GM21515 (cell line): Measurements from ENCODE around the gene RBM45.
"Not testable (repeated sequence)": the region's sequence is repeated elsewhere in the genome, so short reads cannot be mapped to it uniquely, and the experiment has no call there.

Experiments
- ATAC-seq: cut with Tn5 transposase; IDR thresholded peaks from one replicate; pipeline ENCODE4 v1.9.1; 2021; ENCODE audit not compliant: unreplicated experiment

Gene RBM45

GRCh38 chr2:178112202-178113152 is at the start of gene RBM45:
Gene RBM45 (plus strand): TSS chr2:178112437. CDS start chr2:178112547, 110 bp downstream.
- ATAC-seq: peak; percentile 91

- ATAC-seq: no peak
These were observed 45.9 kb upstream of the RBM45 start for GRCh38 chr2:178066324-178066723.

GRCh38 chr2:178066890-178067669 is 45.2 kb upstream of the RBM45 start:
- no peak for ATAC-seq

DNA sequence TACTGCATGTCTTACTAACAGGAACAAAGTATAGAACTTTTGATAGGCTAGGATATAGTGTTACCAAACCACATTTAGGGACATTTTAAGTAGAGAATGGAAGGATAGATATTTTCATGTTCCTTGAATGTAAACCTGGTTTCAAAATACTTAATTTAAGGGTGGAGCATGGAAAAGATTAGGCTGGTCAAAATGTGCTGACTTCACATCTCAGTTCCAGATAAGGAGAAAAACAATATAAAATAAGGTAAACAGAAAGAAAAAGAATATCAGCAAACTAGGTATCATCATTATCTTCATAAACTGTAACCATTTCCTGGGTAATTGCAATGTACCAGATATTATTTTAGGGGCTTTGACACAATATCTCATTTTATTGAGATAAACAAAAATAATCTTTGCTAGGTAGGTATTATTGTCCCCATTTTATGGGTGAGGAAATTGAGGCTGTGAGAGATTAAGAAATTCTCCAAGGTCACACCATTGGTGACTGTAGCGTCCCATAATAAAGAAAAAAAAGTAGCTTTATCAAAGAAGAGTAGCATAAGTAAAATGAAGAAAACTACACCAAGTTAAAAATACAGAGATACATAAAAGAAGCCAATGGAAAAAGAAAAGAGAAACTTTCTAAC is 43.3 kb upstream of the RBM45 start:
- ATAC-seq: no peak

DNA sequence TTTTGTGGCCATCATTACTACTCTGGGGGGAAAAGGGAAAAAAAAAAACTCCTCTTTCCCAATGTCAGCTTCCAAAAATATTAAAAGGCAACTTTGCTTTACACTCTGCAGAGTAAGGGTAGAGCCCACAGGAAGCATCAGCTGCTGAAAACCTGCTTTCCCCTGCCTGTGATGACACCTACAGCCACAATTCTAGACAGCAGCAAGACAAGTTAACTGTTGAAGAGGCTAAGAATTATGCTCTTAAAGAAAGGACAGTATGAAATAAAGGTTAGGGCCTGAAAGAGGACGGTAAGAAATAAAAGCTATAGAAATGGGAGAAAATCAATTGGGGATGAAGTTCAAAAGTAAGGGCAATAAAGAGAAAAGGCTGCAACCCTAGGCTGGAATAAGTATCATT is 42.7 kb upstream of the RBM45 start:
- ATAC-seq: no peak

DNA sequence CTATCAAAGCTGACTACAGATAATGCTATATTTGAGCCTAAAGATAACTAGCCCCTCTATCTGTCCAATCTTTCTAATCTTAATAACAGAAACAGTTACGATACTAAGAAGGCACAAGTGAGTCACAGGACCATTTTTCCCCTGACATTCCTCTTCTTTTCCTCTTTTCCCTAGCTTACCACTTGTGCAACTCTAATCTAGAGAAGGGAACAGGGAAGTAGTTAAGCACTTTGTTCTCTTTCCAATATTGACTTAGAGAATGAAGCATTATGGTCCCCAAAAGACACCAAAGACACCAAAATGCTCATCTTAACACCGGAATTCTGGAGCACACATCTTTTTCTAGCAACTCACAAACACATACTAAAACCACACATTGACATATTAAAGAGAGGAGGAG is 41.4 kb upstream of the RBM45 start:
- no peak for ATAC-seq

DNA sequence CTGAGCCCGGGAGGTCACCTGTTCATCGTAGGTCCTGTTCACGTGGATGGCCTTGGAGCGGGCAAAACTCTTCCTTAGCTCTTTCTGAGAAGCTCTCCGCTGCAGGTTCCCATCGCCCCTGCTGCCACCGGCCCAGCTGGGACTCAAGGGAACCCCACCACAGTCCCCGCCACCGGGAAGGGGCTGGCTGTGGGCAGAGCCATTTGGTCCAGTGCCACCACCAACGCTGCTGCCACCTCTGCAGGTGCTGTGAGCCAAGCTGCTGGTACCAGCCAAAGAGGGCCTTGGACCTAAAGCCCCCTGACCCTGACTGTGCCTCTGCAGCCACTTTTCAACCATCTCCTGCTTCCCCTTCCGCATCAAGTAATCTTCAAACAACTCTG is 40.2 kb upstream of the RBM45 start:
- no peak for ATAC-seq

DNA sequence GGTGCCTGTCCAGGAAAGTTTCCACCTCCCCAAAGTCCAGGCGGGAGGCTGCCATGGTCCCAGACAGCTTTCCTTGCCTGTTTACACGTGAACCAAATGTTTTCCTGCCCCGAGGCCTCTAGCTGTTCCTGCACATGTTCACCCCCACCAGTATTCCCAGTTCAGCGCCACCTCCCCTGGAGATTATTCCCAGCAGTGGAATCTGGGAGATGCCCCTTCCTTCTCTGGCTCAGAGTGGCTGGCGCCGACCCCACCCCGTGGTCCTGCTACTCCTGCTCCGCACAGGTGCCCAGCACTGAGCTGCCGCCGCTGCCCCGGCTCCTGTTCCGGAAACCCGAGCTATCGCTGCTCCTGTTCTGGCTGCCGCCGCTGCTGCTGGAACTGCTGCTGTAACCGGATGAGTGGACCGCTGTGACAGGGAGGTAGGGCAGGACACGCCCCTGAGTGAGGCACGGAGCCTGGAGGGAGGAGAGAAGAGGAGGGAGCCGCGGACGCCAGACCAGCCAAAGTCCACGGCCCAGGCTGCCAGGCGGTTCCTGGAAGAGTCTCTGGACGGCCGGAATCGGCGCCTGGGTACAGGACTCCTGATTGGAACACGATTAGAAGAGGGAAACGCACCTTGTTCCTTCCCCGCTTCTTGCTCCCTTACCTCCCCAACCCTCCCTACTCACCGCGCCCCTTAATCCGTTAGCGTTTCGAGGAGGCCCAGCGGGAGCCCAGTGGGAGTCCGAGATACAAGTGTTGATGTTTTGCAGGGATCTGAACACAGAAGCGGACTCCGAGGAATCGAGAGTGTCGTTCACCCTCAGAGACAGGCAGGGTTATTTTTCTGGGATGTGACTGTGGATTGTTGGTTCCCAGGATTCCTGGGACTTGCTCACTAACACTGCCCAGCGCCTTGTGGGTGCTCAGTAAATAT is 39.6 kb upstream of the RBM45 start, which contains the start of gene PDE11A:
TSS of gene PDE11A (minus strand) at position 395 of the 919 bp plus-strand sequence. CDS start at position 55, 340 bp downstream.
- ATAC-seq: no peak

GRCh38 chr2:178074123-178075005 is 37.9 kb upstream of the RBM45 start:
- ATAC-seq: no peak

GRCh38 chr2:178075006-178075326 is 37.3 kb upstream of the RBM45 start:
- no peak for ATAC-seq

GRCh38 chr2:178076130-178076529 is 36.1 kb upstream of the RBM45 start:
- ATAC-seq: no peak

- ATAC-seq: not testable (repeated sequence)
These were observed 33.0 kb upstream of the RBM45 start for GRCh38 chr2:178079279-178079678.

- no peak for ATAC-seq
These were observed 29.7 kb upstream of the RBM45 start for GRCh38 chr2:178082408-178083045.

DNA sequence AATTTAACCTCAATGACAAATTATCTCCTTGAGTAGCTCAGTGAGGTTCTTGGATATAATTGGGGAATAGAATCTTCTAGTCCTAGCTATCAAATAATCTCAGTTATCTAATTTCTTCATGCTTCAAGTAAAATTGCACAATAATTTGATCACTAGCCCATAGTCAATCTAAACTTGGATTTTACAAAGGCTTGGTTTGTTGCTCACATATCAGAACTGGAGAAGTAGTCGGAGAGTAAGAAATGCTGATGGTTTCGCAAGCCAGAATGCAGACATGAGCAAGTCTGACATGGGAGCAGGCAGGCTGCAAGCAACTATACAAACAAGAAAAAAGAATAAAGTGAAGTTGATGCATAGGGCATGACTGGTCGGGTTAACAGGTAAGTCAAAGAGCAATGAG is 28.0 kb upstream of the RBM45 start:
- no peak for ATAC-seq

GRCh38 chr2:178088774-178089270 is 23.4 kb upstream of the RBM45 start:
- ATAC-seq: no peak

DNA sequence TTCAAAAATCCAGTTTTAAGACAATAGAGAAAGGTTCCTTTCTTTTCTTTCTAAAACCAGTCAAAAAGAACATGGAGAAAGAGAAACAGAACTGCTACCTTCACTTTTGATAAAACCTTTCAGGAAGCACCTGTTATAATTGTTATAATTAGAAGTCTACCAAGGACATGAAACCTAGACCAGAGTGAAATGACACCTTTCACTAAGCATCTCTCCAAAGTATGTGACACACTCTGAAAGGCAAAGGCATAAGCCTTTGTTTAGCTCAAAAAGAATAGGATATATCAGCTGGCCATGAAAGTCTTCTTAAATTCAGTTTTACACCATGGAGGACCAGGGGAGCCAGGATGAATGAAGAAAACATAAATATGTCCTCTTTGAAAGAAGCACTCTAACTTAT is 18.8 kb upstream of the RBM45 start:
- no peak for ATAC-seq

GRCh38 chr2:178101321-178102079 is 10.7 kb upstream of the RBM45 start:
- no peak for ATAC-seq

- ATAC-seq: no peak
These were observed 6.7 kb upstream of the RBM45 start for GRCh38 chr2:178105566-178105965.
